ENCODE measurements around the gene CAAP1.
"Not testable (repeated sequence)": the region's sequence is repeated elsewhere in the genome, so short reads cannot be mapped to it uniquely, and the experiment has no call there.

Gene CAAP1

GRCh38 chr9:26892251-26893029 is at the start of gene CAAP1:
CAAP1 (minus strand) TSS chr9:26892802; CDS start chr9:26892715, 87 bp downstream.
- DNase-seq (ENCODE audit: low read depth), result peak; percentile 70

GRCh38 chr9:26940779-26941178 is 48.2 kb upstream of the CAAP1 start:
- no peak for DNase-seq (ENCODE audit: low read depth)

- DNase-seq (ENCODE audit: low read depth), result no peak
These were observed 47.5 kb upstream of the CAAP1 start for GRCh38 chr9:26939955-26940711.

DNA sequence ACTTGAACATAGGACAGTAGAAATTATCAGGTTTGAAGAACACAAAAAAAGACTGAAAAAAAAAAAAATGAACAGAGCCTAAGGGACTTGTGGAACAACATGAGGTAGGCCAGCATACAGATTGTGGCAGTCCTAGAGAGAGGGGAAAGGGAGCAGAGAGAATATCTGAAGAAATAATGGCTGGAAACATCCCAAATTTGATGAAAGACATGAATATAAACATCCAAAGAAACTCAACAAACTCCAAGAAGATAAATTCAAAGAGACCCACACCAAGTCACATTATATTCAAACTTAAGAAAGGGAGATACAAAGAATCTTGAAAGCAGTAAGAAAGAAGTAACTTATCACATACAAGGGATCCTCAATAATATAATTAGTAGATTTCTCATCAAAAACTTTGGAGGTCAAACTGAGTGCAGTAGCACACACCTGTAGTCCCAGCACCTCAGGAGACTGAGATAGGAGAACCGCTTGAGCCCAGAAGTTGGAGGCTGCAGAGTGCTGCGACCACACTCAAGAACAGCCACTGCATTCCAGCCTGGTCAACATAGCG is 45.3 kb upstream of the CAAP1 start:
- DNase-seq (ENCODE audit: low read depth), result no peak

GRCh38 chr9:26935847-26936246 is 43.2 kb upstream of the CAAP1 start:
- DNase-seq (ENCODE audit: low read depth), result no peak

GRCh38 chr9:26928902-26929495 is 36.4 kb upstream of the CAAP1 start:
- no peak for DNase-seq (ENCODE audit: low read depth)

DNA sequence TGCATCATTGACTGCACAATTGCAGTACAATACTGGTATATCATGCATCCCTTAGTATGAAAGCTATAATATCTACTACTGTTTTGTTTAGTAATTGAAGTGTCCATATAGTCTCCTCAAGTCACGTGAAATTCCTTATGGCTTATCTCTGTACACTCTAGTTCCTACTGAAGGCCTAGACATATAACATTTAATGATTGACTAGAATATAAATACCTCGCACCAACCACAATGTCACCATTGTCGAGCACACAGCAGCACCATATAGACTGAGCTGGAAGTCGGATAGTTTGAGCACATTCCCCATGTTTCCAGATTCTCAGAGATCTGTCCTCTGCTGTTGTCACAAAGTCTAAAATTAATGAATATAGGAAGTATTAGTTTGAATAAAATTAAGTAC is 33.0 kb upstream of the CAAP1 start:
- no peak for DNase-seq (ENCODE audit: low read depth)

- no peak for DNase-seq (ENCODE audit: low read depth)
These were observed 27.1 kb upstream of the CAAP1 start for GRCh38 chr9:26919698-26920097.

DNA sequence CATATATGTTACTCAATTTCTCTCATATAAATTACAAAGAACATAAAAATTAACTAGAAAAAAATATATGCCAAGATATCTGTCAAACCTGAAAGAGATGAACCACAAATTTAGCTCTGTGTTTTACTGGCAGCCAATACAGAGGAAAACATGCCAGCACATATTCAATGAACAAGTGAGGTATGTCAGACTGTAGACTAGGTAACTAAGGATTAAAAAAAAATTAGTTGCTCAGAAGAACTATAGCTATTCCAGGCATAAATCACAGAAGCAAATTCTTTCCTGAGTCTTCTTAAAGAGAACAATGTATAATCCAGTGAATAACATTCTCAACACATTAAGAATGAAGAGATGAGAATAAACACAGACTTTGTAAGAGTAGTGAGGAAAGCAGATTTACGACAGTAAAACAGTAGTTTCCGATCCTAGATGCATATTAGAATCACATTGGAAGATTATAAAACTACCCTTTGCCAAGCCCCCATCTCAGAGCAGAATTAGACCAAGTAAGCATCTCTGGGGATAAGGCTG is 20.6 kb upstream of the CAAP1 start:
- DNase-seq (ENCODE audit: low read depth), result no peak

DNA sequence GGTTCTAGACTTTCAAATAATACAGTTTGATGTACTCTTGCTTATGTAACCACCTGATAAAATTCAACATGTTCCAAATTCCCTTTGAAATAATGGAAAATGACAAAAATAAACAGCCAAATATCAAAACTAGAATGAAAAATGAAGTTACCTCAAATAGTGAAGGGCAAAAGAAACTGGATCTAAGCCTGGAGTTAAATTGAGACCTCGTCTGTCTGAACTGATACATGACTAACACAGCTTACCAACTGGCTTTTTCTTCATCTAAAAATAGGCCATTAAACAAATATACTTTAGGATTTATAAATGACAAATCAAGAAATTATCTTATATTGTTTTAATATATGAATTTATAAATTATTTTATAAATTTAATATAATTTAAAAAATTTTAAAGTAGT is 12.1 kb upstream of the CAAP1 start:
- no peak for DNase-seq (ENCODE audit: low read depth)

DNA sequence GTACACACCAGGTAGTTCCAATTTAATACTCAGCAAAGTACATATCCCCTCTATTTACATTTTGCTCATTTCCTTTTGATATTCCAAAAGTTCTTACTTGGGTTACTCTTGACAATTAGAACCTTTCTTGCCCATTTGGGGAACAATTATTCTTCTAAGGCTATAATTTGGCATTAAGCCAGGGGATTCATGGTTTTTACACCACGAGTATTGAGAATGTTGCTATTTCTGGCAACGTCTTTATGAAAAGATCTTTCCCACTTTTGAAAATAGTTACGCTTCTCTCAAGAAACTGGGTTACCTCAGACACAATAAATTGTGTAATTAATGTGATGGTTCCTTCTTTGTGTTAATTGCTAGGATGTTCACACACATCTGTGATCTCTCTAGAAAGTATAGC is 11.5 kb upstream of the CAAP1 start:
- no peak for DNase-seq (ENCODE audit: low read depth)

- DNase-seq (ENCODE audit: low read depth), result no peak
These were observed 551 bp upstream of the CAAP1 start for GRCh38 chr9:26893030-26893676.

- DNase-seq (ENCODE audit: low read depth), result no peak
These were observed 876 bp downstream of the CAAP1 start for GRCh38 chr9:26891726-26892125.

DNA sequence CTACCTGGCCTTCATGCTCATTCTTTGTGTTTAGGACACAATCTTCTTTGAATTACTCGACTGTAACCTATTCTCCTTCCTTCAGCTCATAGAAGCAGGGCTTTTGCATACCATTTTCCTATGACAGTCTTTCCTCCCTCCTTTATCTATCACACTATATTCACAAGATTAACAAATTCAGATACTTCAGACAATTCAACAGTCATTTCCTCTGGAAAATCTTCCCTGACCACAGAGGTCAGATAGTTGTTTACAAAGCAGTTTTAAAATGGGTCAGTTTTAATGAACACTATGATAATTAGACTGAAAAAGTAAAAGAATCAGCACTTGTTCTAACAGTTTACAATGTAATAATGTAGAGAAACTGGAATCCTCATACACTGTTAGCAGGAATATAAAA is 4.3 kb downstream of the CAAP1 start:
- DNase-seq (ENCODE audit: low read depth), result no peak

GRCh38 chr9:26882154-26882553 is 10.4 kb downstream of the CAAP1 start:
- DNase-seq (ENCODE audit: low read depth), result no peak

- no peak for DNase-seq (ENCODE audit: low read depth)
These were observed 12.3 kb downstream of the CAAP1 start for GRCh38 chr9:26880262-26880661.

GRCh38 chr9:26875155-26875554 is 17.4 kb downstream of the CAAP1 start:
- DNase-seq (ENCODE audit: low read depth), result not testable (repeated sequence)

- peak; percentile 60 for DNase-seq (ENCODE audit: low read depth)
These were observed 22.3 kb downstream of the CAAP1 start for GRCh38 chr9:26870292-26870691.

- no peak for DNase-seq (ENCODE audit: low read depth)
These were observed 29.5 kb downstream of the CAAP1 start for GRCh38 chr9:26863074-26863473.

GRCh38 chr9:26856413-26857032 is 36.1 kb downstream of the CAAP1 start:
- peak; percentile 28 for DNase-seq (ENCODE audit: low read depth)

- DNase-seq (ENCODE audit: low read depth), result no peak
These were observed 41.6 kb downstream of the CAAP1 start for GRCh38 chr9:26850995-26851394.

- no peak for DNase-seq (ENCODE audit: low read depth)
These were observed 58.8 kb downstream of the CAAP1 start for GRCh38 chr9:26833792-26834191.

Measured in HS-5 (cell line).